Activated CD4-positive, alpha-beta T cell treated with anti-CD3 and anti-CD28 coated beads, Interleukin-2, amount 50 U/mL, for 1 hour (primary cell): ENCODE data around the gene CERS6.

ENCODE experiments used
- DNase-seq: peaks from one replicate; pipeline ENCODE4 v3.0.0-alpha.2; 2020

Gene CERS6

DNA sequence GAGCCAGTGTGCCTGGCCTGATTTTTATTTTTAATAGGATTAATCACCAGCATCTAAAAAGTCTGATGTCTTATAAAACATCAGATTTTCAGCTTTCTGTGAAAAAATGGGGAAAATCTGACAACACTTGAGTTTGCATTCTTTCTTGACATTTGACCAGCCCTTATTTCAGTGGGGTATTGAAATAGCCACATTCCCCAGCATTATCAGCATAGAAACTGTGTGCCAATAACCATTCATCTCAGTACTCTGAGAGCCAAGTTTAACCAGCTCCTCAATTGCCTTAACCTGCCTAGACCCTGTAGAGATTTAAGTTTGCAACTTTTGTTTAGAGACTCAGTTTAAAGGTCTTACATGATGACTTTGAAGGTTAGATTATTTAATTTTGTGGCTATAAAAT, 155.0 kb downstream of the CERS6 start:
- no peak for DNase-seq

- DNase-seq: no peak
These were observed 156.0 kb downstream of the CERS6 start for GRCh38 chr2:168611896-168612650.

DNA sequence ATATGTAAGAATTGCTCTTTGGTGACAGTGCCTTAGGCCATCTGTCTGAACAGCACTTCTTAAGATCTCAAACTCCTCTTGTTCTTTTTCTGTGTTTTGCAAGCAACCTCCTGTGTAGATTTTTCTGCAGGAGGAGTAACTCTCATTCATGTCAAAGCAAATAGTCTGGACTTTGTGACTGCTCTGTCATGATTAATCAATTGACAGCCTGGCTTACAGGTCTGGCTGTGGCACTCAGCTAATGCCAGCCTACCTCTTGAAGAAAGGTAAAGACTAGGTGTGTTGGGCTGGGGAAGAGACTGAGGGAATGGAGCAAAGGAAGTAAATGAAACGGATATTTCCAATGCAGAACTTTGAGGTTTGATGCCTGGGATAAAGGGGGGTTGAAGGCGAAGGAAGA, 156.6 kb downstream of the CERS6 start:
- DNase-seq: no peak

DNA sequence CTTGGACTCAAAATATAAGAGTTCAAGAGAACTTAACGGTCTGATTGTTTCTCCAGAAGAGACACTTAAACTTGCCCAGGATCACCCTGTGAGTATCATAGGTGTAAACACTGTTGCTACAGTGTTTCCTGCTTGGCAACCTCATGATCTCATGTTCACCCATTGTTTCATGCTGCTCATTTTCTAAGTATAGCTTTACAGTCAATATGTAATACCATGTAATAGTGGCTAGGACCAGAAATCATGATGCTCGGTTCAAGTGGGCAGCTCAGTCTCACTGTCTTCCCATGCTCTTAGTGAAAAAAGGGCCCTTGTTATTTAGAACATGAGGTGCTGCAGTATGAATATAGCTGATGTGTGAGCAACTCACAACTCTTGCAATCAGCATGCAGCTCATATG, 157.5 kb downstream of the CERS6 start:
- DNase-seq: no peak

GRCh38 chr2:168614172-168615018, 158.3 kb downstream of the CERS6 start:
- no peak for DNase-seq

DNA sequence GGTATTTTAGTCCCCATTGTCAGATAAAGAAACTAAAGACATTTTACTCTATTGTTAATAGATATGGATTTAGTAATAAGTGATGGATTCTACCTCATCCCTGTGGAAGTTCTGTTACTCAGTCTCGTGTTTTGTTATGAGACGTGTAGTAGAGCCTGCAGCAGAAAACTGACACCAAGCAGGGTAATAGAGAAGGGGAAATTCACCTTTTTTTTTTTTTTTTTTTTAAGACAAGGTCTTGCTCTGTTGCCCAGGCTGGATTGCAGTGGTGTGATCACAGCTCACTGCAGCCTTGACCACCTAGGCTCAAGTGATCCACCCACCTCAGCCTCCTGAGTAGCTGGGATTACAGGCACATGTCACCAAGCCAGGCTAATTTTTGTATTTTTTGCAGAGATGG, 164.5 kb downstream of the CERS6 start:
- no peak for DNase-seq

DNA sequence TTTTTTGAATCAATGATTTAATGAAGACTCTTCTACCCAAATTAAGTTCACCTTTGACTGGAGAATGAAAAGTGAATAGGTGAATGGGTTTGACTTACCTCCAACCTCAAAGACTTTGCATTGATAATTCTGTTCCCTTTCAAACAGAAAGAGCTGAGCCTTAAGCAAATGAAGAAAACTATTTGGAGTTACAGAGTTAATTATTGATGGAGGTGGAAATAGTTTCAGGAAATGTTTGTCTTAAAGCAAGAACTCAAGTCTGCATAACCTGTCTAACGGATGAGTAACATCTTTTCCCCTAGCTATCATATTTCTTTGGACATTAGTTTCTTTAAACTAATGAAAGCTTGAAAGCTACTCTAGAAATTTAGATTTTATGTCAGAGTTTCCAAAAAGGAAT, 166.5 kb downstream of the CERS6 start:
- no peak for DNase-seq

DNA sequence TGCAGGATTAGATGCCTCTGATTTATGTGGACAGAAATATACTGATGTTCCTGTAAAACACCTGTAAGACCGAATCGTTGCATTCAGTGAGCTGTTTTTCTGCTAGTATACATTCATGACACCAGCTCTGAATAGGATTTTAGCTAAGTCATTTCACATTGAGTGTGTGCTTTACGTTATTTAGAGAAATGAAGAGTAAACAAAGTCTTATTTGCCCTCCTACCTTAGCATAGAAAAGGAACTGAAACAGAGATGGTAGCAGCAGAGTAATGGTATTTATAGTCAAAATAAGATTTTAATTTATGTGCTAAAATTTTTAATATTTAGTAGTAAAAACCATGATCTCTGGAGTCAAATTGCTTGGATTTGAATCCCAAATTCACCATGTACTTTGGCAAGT, 168.0 kb downstream of the CERS6 start:
- DNase-seq: no peak

DNA sequence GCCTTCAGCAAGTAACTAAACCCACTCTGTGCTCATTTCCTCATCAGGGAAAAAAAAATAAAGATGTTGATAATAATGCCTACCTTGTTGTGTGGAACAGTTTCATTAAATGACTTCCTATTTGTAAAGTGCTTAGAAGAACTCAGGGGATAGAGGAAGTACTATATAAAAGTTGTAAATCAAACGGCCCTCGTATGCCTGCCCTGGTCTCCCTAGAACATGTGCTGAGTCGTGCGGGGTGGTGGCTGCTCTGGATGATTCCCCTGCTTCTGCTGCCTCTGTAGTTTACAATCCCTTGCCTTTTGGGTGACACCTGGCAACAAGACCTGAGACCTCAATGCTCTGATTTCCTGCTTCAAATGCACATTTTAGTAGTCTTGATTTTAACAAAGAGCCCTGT, 170.0 kb downstream of the CERS6 start:
- DNase-seq: no peak

DNA sequence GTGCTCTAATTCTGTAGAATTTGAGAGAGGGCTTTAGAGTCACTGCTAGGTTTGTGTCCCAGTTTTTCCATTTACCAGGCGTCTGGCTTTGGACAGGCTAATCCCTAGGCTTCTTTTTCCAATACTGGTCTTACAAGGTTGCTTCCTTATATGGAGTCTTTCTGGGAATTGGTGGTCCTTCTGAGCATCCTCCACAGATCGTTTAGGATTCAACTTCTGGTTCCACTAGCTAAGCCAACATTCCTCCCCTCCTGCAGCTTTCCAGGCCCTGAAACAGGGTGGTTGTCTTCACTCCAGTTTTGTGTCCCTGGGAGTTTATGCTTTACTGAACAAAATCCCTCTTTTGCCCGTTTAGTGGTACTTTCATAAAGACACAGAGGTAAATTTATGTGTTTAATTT, 170.6 kb downstream of the CERS6 start:
- no peak for DNase-seq

GRCh38 chr2:168632709-168633121, 176.6 kb downstream of the CERS6 start:
- no peak for DNase-seq

DNA sequence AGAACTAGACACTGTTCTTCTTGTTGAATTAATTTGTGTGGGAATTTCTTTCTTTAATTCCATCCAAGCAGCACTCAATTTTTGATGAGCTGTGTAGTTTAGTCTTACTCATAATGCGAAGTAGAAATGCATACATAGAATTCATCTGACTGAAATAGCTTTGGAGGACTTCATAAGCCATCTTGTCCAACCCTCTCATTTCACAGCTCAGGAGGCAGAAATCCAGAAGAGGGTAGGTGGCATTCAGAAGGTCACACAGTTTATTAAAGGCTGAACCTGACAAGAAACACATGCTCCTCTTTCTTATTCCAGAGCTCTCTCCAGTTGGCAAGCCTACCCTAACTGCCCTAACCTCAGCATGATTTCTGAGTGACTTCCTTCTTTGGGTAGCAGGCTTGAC, 177.1 kb downstream of the CERS6 start:
- no peak for DNase-seq

GRCh38 chr2:168633895-168634294, 177.8 kb downstream of the CERS6 start:
- DNase-seq: no peak

DNA sequence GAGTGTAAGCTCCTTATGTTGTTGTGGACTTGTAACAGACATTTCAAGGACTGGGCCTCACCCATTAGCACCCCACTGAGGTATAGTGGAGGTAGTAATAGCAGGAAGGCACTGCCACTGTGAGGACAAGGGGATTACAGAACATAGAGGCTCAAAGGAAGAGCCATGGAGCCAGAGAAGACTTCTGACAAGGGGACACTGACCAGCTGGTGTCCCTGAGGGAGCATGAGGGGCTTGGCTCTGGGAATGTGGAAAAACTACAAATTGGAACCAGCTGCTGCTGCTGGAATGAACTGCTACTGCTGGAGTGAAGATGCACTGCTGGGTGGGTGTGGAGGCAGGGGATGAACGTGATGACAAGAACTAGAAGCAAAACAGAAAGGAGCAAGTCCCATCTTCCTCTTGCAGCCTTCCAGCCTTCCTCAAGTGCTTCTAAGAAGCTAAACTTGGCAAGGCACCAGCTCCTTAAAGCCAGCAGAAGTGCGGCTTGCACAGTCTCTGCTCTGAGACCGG, 179.0 kb downstream of the CERS6 start:
- DNase-seq: no peak

DNA sequence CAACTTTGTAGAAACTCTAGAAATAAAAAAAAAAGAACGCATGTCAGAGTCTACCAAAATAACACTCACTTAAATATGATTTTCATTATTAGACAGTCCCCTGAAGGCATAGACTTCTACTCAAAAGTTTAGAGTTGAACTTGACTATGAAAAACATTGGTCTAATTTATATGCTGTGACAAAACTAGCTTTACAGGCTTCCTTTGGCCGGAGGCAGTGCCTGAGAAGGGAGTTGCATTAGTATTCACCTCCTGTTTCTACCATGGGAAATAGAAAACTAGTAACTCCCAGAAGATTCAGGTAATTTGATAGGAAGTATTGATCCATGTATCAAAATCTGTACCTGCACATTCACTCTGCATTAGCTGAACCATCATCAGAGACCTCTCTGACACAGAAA, 182.9 kb downstream of the CERS6 start:
- DNase-seq: no peak

DNA sequence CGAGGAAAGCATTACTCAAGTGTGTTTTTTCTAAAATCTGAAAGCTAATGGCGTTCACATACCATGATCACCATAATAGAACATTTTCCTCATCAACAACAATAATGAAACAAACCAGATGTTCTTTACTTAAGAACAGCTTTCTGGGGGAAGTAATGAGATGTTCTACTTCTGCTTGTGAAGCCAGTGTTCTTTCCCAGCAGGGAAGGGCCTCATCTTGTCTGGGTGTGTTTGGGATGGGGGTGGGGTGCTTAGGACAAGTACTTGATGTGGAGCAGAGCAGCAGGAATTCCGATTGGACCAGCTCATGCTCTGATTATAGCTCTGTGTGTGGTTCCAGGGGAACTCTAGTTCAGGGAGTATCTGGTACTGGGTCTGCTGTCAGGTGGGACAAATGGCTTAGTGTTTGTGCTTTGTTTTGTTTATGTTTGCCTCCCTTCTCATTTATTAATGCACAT, 183.4 kb downstream of the CERS6 start:
- no peak for DNase-seq

- DNase-seq: no peak
These were observed 184.0 kb downstream of the CERS6 start for GRCh38 chr2:168640039-168640438.

- no peak for DNase-seq
These were observed 185.6 kb downstream of the CERS6 start for GRCh38 chr2:168641636-168642035.

GRCh38 chr2:168642873-168643272, 186.8 kb downstream of the CERS6 start:
- no peak for DNase-seq

- DNase-seq: no peak
These were observed 187.9 kb downstream of the CERS6 start for GRCh38 chr2:168643979-168644378.

DNA sequence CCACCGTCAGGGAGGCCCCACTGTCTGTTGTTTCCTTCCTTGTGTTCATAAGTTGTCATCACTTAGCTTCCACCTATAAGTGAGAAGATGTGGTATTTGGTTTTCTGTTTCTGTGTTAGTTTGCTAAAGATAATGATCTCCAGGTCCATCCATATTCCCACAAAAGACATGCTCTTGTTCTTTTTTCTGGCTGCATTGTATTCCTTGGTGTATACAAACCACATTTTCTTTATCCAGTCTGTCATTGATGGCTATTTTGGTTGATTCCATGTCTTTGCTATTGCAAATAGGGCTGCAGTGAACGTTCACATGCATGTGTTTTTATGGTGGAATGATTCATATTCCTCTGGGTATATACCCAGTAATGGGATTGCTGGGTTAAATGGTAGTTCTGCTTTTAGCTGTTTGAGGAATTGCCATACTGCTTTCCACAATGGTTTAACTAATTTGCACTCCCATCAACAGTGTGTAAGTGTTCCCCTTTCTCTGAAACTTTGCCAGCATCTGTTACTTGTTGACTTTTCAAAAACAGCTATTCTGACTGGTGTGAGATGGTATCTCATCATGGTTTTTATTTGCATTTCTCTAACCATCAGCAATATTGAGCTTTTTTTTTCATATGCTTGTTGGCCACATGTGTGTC, 189.7 kb downstream of the CERS6 start:
- no peak for DNase-seq

DNA sequence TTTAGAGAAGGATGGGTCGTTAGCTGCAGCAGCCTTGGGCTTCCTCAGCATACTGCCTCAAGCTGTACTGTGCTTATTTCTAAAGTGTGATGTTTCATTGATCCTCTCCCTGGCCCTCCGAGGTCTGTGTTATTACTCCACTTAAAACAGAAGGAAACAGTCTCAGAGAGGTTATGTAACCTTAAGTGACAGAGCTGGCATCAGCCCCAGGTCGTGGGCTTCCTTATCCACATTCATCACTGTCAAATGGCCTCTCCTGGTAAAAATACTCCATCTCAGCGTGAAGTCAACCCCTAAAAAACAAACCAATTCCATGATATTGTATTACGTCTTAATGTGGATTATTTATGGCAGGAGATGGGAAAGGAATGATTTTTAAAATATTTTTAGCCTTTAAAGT, 193.0 kb downstream of the CERS6 start:
- DNase-seq: no peak

DNA sequence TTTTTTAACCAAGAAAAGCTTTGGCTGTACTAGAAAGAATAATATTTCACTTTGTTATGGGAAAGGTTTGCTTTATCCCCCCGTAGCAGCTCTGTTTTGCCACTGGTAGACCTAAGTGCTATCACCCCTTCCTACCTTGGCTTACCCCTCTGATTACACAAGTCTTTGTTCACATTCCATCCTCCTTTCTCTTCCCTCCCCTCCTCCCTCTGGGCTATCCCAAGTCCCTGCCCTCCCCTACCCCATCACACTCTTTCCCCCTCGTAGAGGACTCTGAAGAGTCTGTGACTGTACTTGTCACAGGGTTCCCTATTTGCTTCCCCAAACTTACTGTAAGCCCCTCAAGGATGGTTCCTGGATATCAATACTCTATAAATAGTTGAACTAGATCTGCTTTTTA, 193.5 kb downstream of the CERS6 start:
- no peak for DNase-seq

DNA sequence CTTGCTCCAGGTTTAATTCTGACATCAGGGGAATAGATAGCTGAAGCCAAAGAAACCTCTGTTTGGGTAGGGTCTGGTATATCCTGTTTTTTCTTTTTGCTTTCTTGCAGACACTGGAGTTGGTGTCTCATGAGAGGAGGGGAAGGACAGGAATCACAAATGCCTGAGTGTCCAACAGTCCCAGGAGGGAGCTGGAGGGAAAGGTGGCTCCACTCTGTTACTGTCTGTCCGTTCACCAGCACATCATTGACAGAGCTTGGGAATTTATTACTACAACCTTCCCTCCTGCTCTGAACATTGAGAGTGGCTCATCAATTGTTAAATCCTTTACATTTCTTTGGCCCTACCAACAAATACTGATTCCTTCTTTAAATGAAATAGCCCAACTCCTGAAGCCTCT, 194.1 kb downstream of the CERS6 start:
- DNase-seq: no peak
